HepG2 (cell line): ENCODE results near the gene NKD2.

ENCODE experiments used
- CTCF ChIP-seq: sonication (generic); formaldehyde crosslinking; IDR thresholded peaks from 2 replicates; pipeline ENCODE4 v1.5.0; 2020; ENCODE audit warnings: mild to moderate bottlenecking, missing genetic modification reagents, moderate library complexity
- MAZ ChIP-seq, 2 experiments: sonication (generic) in 1 of 2; formaldehyde crosslinking in 1 of 2; IDR thresholded peaks; 2 replicates each; pipeline versions ENCODE4 v1.5.0 to v1.6.1; 2012 to 2020; ENCODE audit warnings: low read depth in 2 of 2, mild to moderate bottlenecking in 2 of 2, borderline replicate concordance in 1 of 2, improper control_type of control experiment in 1 of 2, low read length in 1 of 2, missing genetic modification reagents in 1 of 2, moderate library complexity in 1 of 2
- NR2C2 ChIP-seq: sonication (generic); formaldehyde crosslinking; IDR thresholded peaks from 2 replicates; pipeline ENCODE4 v1.4.0; 2020; ENCODE audit warnings: missing genetic modification reagents, mild to moderate bottlenecking, moderate library complexity, borderline replicate concordance
- POLR2A ChIP-seq, 2 experiments: IDR thresholded peaks; 2 replicates each; pipeline ENCODE4 v1.6.1; 2011; ENCODE audit warnings: low read depth in 2 of 2, low read length in 2 of 2, mild to moderate bottlenecking in 1 of 2, moderate library complexity in 1 of 2; ENCODE audit not compliant: insufficient read depth in 1 of 2
- RBM39 ChIP-seq: fragments of 200-400 bp; formaldehyde crosslinking; IDR thresholded peaks from one replicate; pipeline ENCODE4 v1.6.1; 2018; ENCODE audit warnings: antibody characterized with exemption, mild to moderate bottlenecking, low read depth, low read length; ENCODE audit not compliant: poor library complexity, severe bottlenecking
- RFX5 ChIP-seq: IDR thresholded peaks from 2 replicates; pipeline ENCODE4 v1.6.1; 2011; ENCODE audit warnings: low read depth, low read length, improper control_type of control experiment
- SMARCE1 ChIP-seq: fragments of 450-650 bp; IDR thresholded peaks from 2 replicates; pipeline ENCODE4 v1.6.1; 2017; ENCODE audit warnings: borderline replicate concordance
- TBX2 ChIP-seq: sonication (generic); formaldehyde crosslinking; IDR thresholded peaks from 2 replicates; pipeline ENCODE4 v1.5.0; 2020; ENCODE audit warnings: missing genetic modification reagents, mild to moderate bottlenecking, borderline replicate concordance
- ZBTB21 ChIP-seq: sonication (generic); formaldehyde crosslinking; IDR thresholded peaks from 2 replicates; pipeline ENCODE4 v1.4.0; 2020; ENCODE audit warnings: missing genetic modification reagents
- ZNF558 ChIP-seq: sonication (generic); formaldehyde crosslinking; IDR thresholded peaks from 2 replicates; pipeline ENCODE4 v1.9.0; 2022; ENCODE audit warnings: mild to moderate bottlenecking, missing genetic modification reagents, borderline replicate concordance
- ZNF605 ChIP-seq: sonication (generic); formaldehyde crosslinking; IDR thresholded peaks from 2 replicates; pipeline ENCODE4 v1.8.0; 2022; ENCODE audit warnings: mild to moderate bottlenecking, missing genetic modification reagents
- ZNF607 ChIP-seq: sonication (generic); formaldehyde crosslinking; IDR thresholded peaks from 2 replicates; pipeline ENCODE4 v1.5.1; 2020; ENCODE audit warnings: missing genetic modification reagents, mild to moderate bottlenecking, borderline replicate concordance

DNA sequence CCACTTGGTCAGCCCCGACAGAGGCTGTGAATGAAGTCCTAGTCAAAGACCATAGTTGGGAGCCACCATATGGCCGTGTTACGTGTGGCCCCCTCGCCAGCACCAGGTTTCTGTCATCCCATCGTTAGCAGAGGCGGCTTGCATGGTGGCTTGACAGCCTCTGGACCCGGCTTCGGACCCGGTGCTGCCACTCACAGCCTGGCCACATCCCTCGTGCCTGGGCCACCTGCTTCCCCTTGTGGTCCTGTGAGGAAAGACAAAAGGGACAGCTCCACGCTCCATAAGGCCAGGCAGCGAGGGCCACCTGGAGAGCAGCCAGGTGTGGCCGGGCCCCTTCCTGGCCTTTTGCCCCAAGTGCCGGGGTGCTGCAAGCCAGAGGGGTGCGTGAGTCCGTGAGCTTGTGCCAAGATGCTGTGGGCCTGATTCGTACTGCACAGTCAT is 6.2 kb downstream of the NKD2 start:
- no peak for TF ChIP-seq CTCF (CRISPR knock-in tag)
- TF ChIP-seq RBM39 = no peak
- no peak for TF ChIP-seq RFX5
- no peak for TF ChIP-seq POLR2A (IDR thresholded peaks at IDR 0.05; ENCODE audit: insufficient read depth in 1 of 2, low read depth in 2 of 2, low read length in 2 of 2)
- no peak for TF ChIP-seq SMARCE1
- no peak for TF ChIP-seq ZBTB21
- TF ChIP-seq ZNF558 (CRISPR knock-in tag) = no peak
- no peak for TF ChIP-seq ZNF607 (CRISPR knock-in tag)
- no peak for TF ChIP-seq ZNF605
- no peak for TF ChIP-seq TBX2 (CRISPR knock-in tag)
- no peak for TF ChIP-seq NR2C2 (CRISPR knock-in tag)
- no peak for TF ChIP-seq MAZ (IDR thresholded peaks at IDR 0.05; ENCODE audit: borderline replicate concordance, low read depth, low read length)
- TF ChIP-seq MAZ (CRISPR knock-in tag; IDR thresholded peaks at IDR 0.05; ENCODE audit: low read depth) = no peak
